SK-N-SH (cell line): ENCODE results near the gene KLHL17. TPM values are rescaled to one million over a fixed set of nuclear protein-coding genes. Genes with fewer than 3 reads are reported as not detected.

Source experiments
- CTCF ChIA-PET: fragments of 300-600, 350-600 bp; formaldehyde crosslinking; extraction: SDS; loops from one replicate; lab custom pipeline; 2021; lab: Yijun Ruan, JAX
- POLR2A ChIA-PET: fragments of 350-600 bp; sonication (Branson Sonifier 250); formaldehyde crosslinking; extraction: SDS; loops from one replicate; lab custom pipeline; 2020; ENCODE audit warnings: antibody characterized with exemption, inconsistent platforms; lab: Yijun Ruan, JAX
- DNase-seq: peaks from one replicate; pipeline ENCODE4 v3.0.0; 2012
- H2AFZ ChIP-seq: fragments of 200-600 bp; sonication (generic); 2 replicates; pipeline ENCODE4 v1.8.1; 2016; ENCODE audit warnings: antibody characterized with exemption, mild to moderate bottlenecking, low read depth
- H3F3A ChIP-seq: fragments of 200-600 bp; sonication (generic); replicated peaks from 2 replicates; pipeline ENCODE3; 2016; ENCODE audit warnings: antibody characterized with exemption, mild to moderate bottlenecking; ENCODE audit not compliant: insufficient read depth
- H3K27ac ChIP-seq, 2 experiments: fragments of 200-500 bp in 1 of 2; fragments of 200-600 bp in 1 of 2; sonication (Bioruptor generic) in 1 of 2; sonication (generic), shearing (Covaris generic) in 1 of 2; 2 replicates each; pipeline versions ENCODE4 v1.5.1 to v1.6.1; 2014 to 2016; ENCODE audit warnings: low read depth in 2 of 2, inconsistent platforms in 1 of 2, low read length in 1 of 2, mild to moderate bottlenecking in 1 of 2, mixed read lengths in 1 of 2
- H3K27me3 ChIP-seq: fragments of 200-600 bp; sonication (generic), shearing (Covaris generic); 2 replicates; pipeline ENCODE4 v1.6.1; 2016; ENCODE audit warnings: mixed run types; ENCODE audit not compliant: insufficient read depth
- H3K36me3 ChIP-seq, 2 experiments: fragments of 200-500 bp in 1 of 2; fragments of 200-600 bp in 1 of 2; sonication (Bioruptor generic) in 1 of 2; sonication (generic) in 1 of 2; replicated peaks in 1 of 2; 2 replicates each; pipeline versions ENCODE3 to v1.5.1; 2014 to 2016; ENCODE audit warnings: low read length in 1 of 2, mild to moderate bottlenecking in 1 of 2; ENCODE audit not compliant: insufficient read depth in 2 of 2, control insufficient read depth in 1 of 2
- H3K4me1 ChIP-seq, 2 experiments: fragments of 200-500 bp in 1 of 2; fragments of 200-600 bp in 1 of 2; sonication (Bioruptor generic) in 1 of 2; sonication (generic), shearing (Covaris generic) in 1 of 2; 2 replicates each; pipeline versions ENCODE4 v1.5.1 to v1.6.1; 2014 to 2016; ENCODE audit warnings: low read depth in 1 of 2, low read length in 1 of 2, mixed run types in 1 of 2; ENCODE audit not compliant: insufficient read depth in 2 of 2, control insufficient read depth in 1 of 2
- H3K4me2 ChIP-seq: fragments of 200-600 bp; sonication (generic), shearing (Covaris generic); 2 replicates; pipeline ENCODE4 v1.6.1; 2017; ENCODE audit warnings: mixed run types
- H3K4me3 ChIP-seq, 2 experiments: fragments of 200-500 bp in 1 of 2; fragments of 200-600 bp in 1 of 2; sonication (Bioruptor generic) in 1 of 2; sonication (generic), shearing (Covaris generic) in 1 of 2; 2 replicates each; pipeline versions ENCODE4 v1.5.1 to v1.8.1; 2014 to 2016; ENCODE audit warnings: low read depth in 2 of 2, inconsistent platforms in 1 of 2, low read length in 1 of 2, mild to moderate bottlenecking in 1 of 2, mixed read lengths in 1 of 2, moderate library complexity in 1 of 2
- H3K79me2 ChIP-seq: fragments of 200-600 bp; sonication (generic); 2 replicates; pipeline ENCODE4 v1.8.1; 2017; ENCODE audit warnings: mild to moderate bottlenecking; ENCODE audit not compliant: insufficient read depth
- H3K9ac ChIP-seq: fragments of 200-600 bp; sonication (generic); 2 replicates; pipeline ENCODE4 v1.6.1; 2017; ENCODE audit warnings: mixed run types
- H3K9me2 ChIP-seq: fragments of 200-600 bp; sonication (generic); 2 replicates; pipeline ENCODE4 v1.6.1; 2017; ENCODE audit warnings: mixed run types
- H3K9me3 ChIP-seq: fragments of 200-600 bp; sonication (generic); 2 replicates; pipeline ENCODE4 v1.6.1; 2017; ENCODE audit warnings: mixed run types, mild to moderate bottlenecking, moderate library complexity
- H4K20me1 ChIP-seq: fragments of 200-600 bp; sonication (generic); 2 replicates; pipeline ENCODE4 v1.6.1; 2017; ENCODE audit warnings: mild to moderate bottlenecking, mixed run types; ENCODE audit not compliant: insufficient read depth
- ELF1 ChIP-seq: IDR thresholded peaks from 2 replicates; pipeline ENCODE4 v1.4.0; 2012
- GABPA ChIP-seq: IDR thresholded peaks from 2 replicates; pipeline ENCODE4 v1.4.0; 2012; ENCODE audit warnings: low read depth, mild to moderate bottlenecking
- GATA2 ChIP-seq: sonication (generic); formaldehyde crosslinking; IDR thresholded peaks from 2 replicates; pipeline ENCODE4 v1.5.0; 2020; ENCODE audit warnings: mild to moderate bottlenecking, missing genetic modification reagents
- MXI1 ChIP-seq: IDR thresholded peaks from 2 replicates; pipeline ENCODE4 v1.6.1; 2012; ENCODE audit warnings: mild to moderate bottlenecking, low read depth, low read length, improper control_type of control experiment
- PBX3 ChIP-seq: IDR thresholded peaks from 2 replicates; pipeline ENCODE4; 2012
- POLR2AphosphoS5 ChIP-seq: IDR thresholded peaks from 2 replicates; pipeline ENCODE4 v1.6.1; 2012; ENCODE audit warnings: low read depth, low read length
- RCOR1 ChIP-seq: fragments of 150-350 bp; IDR thresholded peaks from 2 replicates; pipeline ENCODE4 v1.6.1; 2017; ENCODE audit warnings: antibody characterized with exemption, low read length
- REST ChIP-seq: IDR thresholded peaks from 2 replicates; pipeline ENCODE4 v1.6.1; 2012; ENCODE audit warnings: mild to moderate bottlenecking, low read depth, low read length, moderate library complexity
- SMC3 ChIP-seq: IDR thresholded peaks from 2 replicates; pipeline ENCODE4 v1.6.1; 2012; ENCODE audit warnings: low read depth, low read length, improper control_type of control experiment
- TEAD4 ChIP-seq: IDR thresholded peaks from 2 replicates; pipeline ENCODE4 v1.4.0; 2012; ENCODE audit warnings: mild to moderate bottlenecking, borderline replicate concordance; ENCODE audit not compliant: insufficient read depth
- ZBTB33 ChIP-seq: IDR thresholded peaks from 2 replicates; pipeline ENCODE4 v1.4.0; 2012; ENCODE audit warnings: low read depth, borderline replicate concordance
- WGBS: methylation state at CpG from one replicate; pipeline ENCODE4 v1.1.6; 2017; ENCODE audit warnings: low lambda C conversion rate; 5-methylcytosine and 5-hydroxymethylcytosine counted together
- polyA plus RNA-seq, 3 experiments: library from polyadenylated mRNA; depleted of rRNA; stranded (reverse); fragments of >200 nt; gene quantifications; 2 replicates each; pipeline ENCODE4 v1.2.3, GENCODE V29; 2012
- TF ChIP-seq, protein P1 (sequence below): IDR thresholded peaks from 2 replicates; pipeline ENCODE4 v1.4.0; 2012; ENCODE audit warnings: low read depth, borderline replicate concordance
- TF ChIP-seq, protein P2 (sequence below): fragments of 200-600 bp; sonication (generic); IDR thresholded peaks from 2 replicates; pipeline ENCODE4 v1.6.1; 2017; ENCODE audit warnings: antibody characterized with exemption, mild to moderate bottlenecking, moderate library complexity

The KLHL17 gene
- polyA plus RNA-seq, 1 of the 3 experiments (the other 2 are of a cell fraction) = 27.3 TPM

DNA sequence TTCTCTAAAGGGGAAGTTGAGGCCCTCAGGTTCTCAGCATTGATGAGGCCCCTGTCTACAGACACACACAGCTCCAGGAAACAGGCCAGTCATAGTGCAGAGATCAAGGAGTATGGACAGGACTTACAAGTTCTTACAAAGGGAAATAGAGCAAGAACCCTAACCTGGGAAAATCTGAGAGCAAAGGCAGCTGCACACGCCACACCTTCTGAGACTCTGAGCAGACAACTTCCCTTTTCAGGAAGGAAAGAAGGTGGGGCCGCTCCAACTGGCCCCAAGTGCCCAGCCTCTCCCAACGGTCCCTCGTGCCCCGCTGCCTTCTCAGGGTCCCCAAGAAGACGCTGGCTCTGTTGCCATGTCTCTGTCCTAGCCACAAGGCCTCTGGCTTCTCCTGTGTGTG is 4.9 kb upstream of the KLHL17 start (continued):
- no peak for TF ChIP-seq ZBTB33
- no peak for TF ChIP-seq MXI1
- no peak for TF ChIP-seq SMC3
- TF ChIP-seq, protein P1, sequence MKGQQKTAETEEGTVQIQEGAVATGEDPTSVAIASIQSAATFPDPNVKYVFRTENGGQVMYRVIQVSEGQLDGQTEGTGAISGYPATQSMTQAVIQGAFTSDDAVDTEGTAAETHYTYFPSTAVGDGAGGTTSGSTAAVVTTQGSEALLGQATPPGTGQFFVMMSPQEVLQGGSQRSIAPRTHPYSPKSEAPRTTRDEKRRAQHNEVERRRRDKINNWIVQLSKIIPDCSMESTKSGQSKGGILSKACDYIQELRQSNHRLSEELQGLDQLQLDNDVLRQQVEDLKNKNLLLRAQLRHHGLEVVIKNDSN = no peak
- TF ChIP-seq, protein P2, sequence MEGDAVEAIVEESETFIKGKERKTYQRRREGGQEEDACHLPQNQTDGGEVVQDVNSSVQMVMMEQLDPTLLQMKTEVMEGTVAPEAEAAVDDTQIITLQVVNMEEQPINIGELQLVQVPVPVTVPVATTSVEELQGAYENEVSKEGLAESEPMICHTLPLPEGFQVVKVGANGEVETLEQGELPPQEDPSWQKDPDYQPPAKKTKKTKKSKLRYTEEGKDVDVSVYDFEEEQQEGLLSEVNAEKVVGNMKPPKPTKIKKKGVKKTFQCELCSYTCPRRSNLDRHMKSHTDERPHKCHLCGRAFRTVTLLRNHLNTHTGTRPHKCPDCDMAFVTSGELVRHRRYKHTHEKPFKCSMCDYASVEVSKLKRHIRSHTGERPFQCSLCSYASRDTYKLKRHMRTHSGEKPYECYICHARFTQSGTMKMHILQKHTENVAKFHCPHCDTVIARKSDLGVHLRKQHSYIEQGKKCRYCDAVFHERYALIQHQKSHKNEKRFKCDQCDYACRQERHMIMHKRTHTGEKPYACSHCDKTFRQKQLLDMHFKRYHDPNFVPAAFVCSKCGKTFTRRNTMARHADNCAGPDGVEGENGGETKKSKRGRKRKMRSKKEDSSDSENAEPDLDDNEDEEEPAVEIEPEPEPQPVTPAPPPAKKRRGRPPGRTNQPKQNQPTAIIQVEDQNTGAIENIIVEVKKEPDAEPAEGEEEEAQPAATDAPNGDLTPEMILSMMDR = no peak

DNA sequence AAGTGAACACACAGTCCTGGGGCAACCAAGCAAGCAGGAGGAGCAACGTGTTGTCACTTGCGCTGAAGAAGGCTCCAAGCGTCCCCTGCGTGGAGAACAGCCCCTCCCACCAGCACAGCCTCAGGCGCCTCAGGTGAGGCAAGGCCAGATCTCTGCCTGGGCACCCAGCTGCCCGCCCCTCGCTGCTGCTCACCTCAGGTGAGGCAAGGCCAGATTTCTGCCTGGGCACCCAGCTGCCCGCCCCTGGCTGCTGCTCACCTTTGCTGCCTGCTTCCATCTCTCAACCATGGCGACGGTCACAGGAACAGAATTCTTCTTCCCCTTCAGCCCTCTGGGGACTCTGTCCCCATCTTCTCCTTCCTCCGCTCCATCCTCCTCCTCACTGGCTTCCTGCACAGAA is 3.7 kb upstream of the KLHL17 start:
- no peak for DNase-seq
- Histone ChIP-seq H3K27ac (no peak overlapping the region), H3K9ac (no peak overlapping the region), H3K9me2 (no peaks in the 10 kb centered on the region), H3K4me2 (no peak overlapping the region), H2AFZ (no peak overlapping the region), H3K4me3 (no peak overlapping the region), H3K9me3 (no peaks in the 10 kb centered on the region), H3K4me1 (peaks cover 4 to 15% of the 10 kb centered on the region in 2 experiments; a peak in 2 of 4 replicates), H3K36me3 (peaks cover 0 to 53% of the 10 kb centered on the region in 2 experiments), H3K27me3 (no peaks in the 10 kb centered on the region), H3K79me2 (peaks cover 21% of the 10 kb centered on the region), H3F3A (no peaks in the 10 kb centered on the region), H4K20me1 (no peaks in the 10 kb centered on the region)
- POLR2A ChIA-PET = no interaction called here
- 97% methylated on average over 4 of the region's 11 CpGs for WGBS
- CTCF ChIA-PET = interaction anchor here (1.4 kb wide), 1 partner anchor 16 kb away, joined by 4 read pairs; no protein-coding TSS in a partner anchor
- no peak for TF ChIP-seq GATA2
- no peak for TF ChIP-seq RCOR1
- no peak for TF ChIP-seq PBX3
- TF ChIP-seq POLR2AphosphoS5 = no peak
- no peak for TF ChIP-seq GABPA
- TF ChIP-seq TEAD4 = no peak
- TF ChIP-seq REST = no peak
- no peak for TF ChIP-seq ELF1
